SH-SY5Y (cell line): ENCODE results near the gene ANKRD31.

Experiments used
- GATA2 ChIP-seq: IDR thresholded peaks from 2 replicates; pipeline ENCODE4 v1.6.1; 2011; ENCODE audit warnings: mild to moderate bottlenecking, low read depth, low read length
- GATA3 ChIP-seq: IDR thresholded peaks from 2 replicates; pipeline ENCODE4 v1.6.1; 2011; ENCODE audit warnings: low read depth, mild to moderate bottlenecking, low read length, moderate library complexity

DNA sequence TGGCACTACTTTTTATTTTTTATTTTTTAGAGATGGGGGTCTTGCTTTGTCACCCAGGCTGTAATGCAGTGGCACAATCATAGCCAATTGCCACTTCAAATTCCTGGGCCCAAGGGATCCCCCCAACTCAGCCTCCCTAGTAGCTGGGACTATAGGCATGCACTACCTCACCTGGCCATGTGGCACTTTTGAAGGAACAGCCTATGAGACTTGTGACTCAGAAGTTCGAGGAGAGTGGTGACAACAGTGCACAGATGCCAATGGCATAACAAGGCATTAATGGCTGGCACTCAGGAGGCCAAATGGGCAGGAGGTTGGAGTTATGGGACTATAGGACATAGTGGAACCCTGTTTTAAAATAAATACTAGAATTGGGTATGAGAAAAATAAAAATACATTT is 33.7 kb downstream of the ANKRD31 start:
- TF ChIP-seq GATA2, result no peak
- TF ChIP-seq GATA3, result no peak
